PC-9 (cell line): ENCODE measurements around the gene ADORA3.

Source experiments
- CTCF ChIP-seq: fragments of 200-600 bp; sonication (generic); conservative IDR thresholded peaks from 2 replicates; pipeline ENCODE4 v1.6.1; 2017; ENCODE audit warnings: mixed run types, antibody characterized with exemption, mild to moderate bottlenecking, moderate library complexity
- EZH2 ChIP-seq: fragments of 200-600 bp; sonication (generic); IDR thresholded peaks from 2 replicates; pipeline ENCODE4 v1.8.0; 2017; ENCODE audit warnings: antibody characterized with exemption, low read depth

- TF ChIP-seq CTCF = no peak
- no peak for TF ChIP-seq EZH2
Observed at GRCh38 chr1:111490220-111490619, 13.2 kb downstream of the ADORA3 start.
